HL-60 (cell line): Measurements from ENCODE around the gene HNF1B.

ENCODE experiments used
- DNase-seq, 2 experiments: peaks; one replicate each; pipeline ENCODE4 v3.0.0-alpha.2; 2010 to 2020; ENCODE audit warnings: low read depth in 1 of 2, low spot score in 1 of 2
- H3K27ac ChIP-seq: fragments of 250-450 bp; sonication (Bioruptor Pico); replicated peaks from 2 replicates; pipeline ENCODE4 v1.5.1; 2020; ENCODE audit warnings: mild to moderate bottlenecking, moderate library complexity
- H3K27me3 ChIP-seq: fragments of 250-450 bp; sonication (Bioruptor Pico); 2 replicates; pipeline ENCODE4 v1.5.1; 2021; ENCODE audit warnings: mild to moderate bottlenecking, moderate library complexity; ENCODE audit not compliant: insufficient read depth, poor library complexity, severe bottlenecking
- H3K4me3 ChIP-seq: replicated peaks from 2 replicates; pipeline ENCODE4 v1.5.1; 2011; ENCODE audit warnings: mild to moderate bottlenecking, control low read depth, low read length; ENCODE audit not compliant: insufficient read depth
- GABPA ChIP-seq: IDR thresholded peaks from 2 replicates; pipeline ENCODE4 v1.6.1; 2012; ENCODE audit warnings: low read depth
- POLR2AphosphoS5 ChIP-seq: IDR thresholded peaks from 2 replicates; pipeline ENCODE4 v1.6.1; 2012; ENCODE audit warnings: low read depth
- SPI1 ChIP-seq: IDR thresholded peaks from 2 replicates; pipeline ENCODE4 v1.6.1; 2012; ENCODE audit warnings: low read depth, mild to moderate bottlenecking, borderline replicate concordance
- TF ChIP-seq, protein P1 (sequence below): IDR thresholded peaks from one replicate; pipeline ENCODE4 v1.5.1; 2011; ENCODE audit warnings: low read length, control low read depth, inconsistent platforms; ENCODE audit not compliant: insufficient read depth
- TF ChIP-seq, protein P2 (sequence below): IDR thresholded peaks from 2 replicates; pipeline ENCODE4 v1.6.1; 2012; ENCODE audit warnings: low read depth; ENCODE audit not compliant: insufficient replicate concordance

Gene HNF1B

DNA sequence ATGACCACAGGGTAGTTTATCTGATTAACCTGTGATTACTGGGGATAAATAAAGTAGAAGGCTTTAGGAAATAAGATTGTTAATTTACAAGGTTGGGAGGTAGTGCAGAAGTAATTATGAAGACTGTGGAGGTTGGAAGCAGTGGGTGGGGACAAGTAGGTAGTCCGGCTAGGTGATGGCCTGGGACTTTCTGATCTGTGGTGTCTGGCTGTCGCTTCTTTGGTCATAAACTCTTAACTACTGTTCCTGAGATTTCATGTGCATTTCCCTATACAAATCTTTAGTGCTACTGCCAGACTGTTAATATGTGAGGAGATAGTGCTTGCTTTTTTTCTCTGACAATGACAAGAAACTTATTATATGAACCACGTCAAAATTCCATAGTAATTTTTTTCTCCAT, 19.5 kb upstream of the HNF1B start:
- Histone ChIP-seq H3K4me3 (no peak overlapping the region), H3K27ac (no peak overlapping the region), H3K27me3 (no peaks in the 10 kb centered on the region)
- no peak for DNase-seq
- TF ChIP-seq, protein P1, sequence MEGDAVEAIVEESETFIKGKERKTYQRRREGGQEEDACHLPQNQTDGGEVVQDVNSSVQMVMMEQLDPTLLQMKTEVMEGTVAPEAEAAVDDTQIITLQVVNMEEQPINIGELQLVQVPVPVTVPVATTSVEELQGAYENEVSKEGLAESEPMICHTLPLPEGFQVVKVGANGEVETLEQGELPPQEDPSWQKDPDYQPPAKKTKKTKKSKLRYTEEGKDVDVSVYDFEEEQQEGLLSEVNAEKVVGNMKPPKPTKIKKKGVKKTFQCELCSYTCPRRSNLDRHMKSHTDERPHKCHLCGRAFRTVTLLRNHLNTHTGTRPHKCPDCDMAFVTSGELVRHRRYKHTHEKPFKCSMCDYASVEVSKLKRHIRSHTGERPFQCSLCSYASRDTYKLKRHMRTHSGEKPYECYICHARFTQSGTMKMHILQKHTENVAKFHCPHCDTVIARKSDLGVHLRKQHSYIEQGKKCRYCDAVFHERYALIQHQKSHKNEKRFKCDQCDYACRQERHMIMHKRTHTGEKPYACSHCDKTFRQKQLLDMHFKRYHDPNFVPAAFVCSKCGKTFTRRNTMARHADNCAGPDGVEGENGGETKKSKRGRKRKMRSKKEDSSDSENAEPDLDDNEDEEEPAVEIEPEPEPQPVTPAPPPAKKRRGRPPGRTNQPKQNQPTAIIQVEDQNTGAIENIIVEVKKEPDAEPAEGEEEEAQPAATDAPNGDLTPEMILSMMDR = no peak
- TF ChIP-seq GABPA (no peak), SPI1 (no peak), POLR2AphosphoS5 (no peak)
- TF ChIP-seq, protein P2, sequence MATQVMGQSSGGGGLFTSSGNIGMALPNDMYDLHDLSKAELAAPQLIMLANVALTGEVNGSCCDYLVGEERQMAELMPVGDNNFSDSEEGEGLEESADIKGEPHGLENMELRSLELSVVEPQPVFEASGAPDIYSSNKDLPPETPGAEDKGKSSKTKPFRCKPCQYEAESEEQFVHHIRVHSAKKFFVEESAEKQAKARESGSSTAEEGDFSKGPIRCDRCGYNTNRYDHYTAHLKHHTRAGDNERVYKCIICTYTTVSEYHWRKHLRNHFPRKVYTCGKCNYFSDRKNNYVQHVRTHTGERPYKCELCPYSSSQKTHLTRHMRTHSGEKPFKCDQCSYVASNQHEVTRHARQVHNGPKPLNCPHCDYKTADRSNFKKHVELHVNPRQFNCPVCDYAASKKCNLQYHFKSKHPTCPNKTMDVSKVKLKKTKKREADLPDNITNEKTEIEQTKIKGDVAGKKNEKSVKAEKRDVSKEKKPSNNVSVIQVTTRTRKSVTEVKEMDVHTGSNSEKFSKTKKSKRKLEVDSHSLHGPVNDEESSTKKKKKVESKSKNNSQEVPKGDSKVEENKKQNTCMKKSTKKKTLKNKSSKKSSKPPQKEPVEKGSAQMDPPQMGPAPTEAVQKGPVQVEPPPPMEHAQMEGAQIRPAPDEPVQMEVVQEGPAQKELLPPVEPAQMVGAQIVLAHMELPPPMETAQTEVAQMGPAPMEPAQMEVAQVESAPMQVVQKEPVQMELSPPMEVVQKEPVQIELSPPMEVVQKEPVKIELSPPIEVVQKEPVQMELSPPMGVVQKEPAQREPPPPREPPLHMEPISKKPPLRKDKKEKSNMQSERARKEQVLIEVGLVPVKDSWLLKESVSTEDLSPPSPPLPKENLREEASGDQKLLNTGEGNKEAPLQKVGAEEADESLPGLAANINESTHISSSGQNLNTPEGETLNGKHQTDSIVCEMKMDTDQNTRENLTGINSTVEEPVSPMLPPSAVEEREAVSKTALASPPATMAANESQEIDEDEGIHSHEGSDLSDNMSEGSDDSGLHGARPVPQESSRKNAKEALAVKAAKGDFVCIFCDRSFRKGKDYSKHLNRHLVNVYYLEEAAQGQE = no peak

DNA sequence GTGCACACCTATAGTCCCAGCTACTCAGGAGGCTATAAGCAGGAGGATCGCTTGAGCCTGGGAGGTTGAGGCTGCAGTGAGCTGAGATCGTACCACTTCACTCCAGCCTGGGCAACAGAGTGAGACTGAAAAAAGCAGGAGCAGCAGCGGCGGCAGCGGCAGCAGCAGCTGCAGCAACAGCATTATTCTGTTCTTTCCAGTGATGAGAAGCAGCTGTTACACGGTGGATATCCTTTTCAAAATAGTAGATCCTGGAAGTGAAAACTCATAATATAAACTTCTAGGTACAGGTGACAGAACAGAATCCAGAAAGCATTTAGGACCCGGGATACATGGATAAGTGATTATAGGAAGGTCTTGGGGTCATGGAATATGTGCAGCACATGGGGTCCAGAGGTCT, 17.8 kb upstream of the HNF1B start:
- Histone ChIP-seq H3K27ac (no peak overlapping the region), H3K27me3 (no peaks in the 10 kb centered on the region), H3K4me3 (no peak overlapping the region)
- no peak for DNase-seq
- no peak for TF ChIP-seq POLR2AphosphoS5
- TF ChIP-seq, protein P1 = no peak
- TF ChIP-seq, protein P2 = no peak
- no peak for TF ChIP-seq SPI1
- no peak for TF ChIP-seq GABPA

DNA sequence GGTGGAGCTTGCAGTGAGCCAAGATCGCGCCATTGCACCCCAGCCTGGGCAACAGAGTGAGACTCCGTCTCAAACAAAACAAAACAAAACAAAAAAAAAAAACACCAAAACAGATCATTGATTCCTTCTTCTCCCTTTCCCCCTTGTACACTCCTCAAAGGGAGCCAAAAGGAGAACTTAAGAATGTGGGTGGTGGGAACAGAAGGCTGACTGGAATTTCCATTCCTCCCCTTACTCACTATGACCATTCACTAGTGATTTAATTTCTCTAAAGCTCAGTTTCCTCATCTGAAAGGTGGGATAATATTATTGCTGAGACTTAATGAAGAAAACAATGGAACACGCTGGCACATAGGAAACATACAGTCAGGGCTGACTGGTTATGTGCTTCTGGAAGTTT, 17.1 kb upstream of the HNF1B start:
- TF ChIP-seq, protein P2 = no peak
- TF ChIP-seq POLR2AphosphoS5 (no peak), SPI1 (no peak), GABPA (no peak)
- TF ChIP-seq, protein P1 = no peak
- no peak for DNase-seq
- no peaks in the 10 kb centered on the region for H3K27me3 ChIP-seq

More for the DNA sequence above, 17.1 kb upstream of the HNF1B start:
- Histone ChIP-seq H3K4me3 (no peak overlapping the region), H3K27ac (no peak overlapping the region)
